ENCODE measurements around the gene TBC1D5.
"Not testable (repeated sequence)": the region's sequence is repeated elsewhere in the genome, so short reads cannot be mapped to it uniquely, and the experiment has no call there.

GRCh38 chr3:17780369-17780768, 37.9 kb upstream of the TBC1D5 start:
- not testable (repeated sequence) for TF ChIP-seq CTCF, POLR2A (IDR thresholded peaks at IDR 0.05)

All from breast epithelium (tissue), 3 donors.